ENCODE results near the gene ZNRF4.
"Not testable (repeated sequence)": the region's sequence is repeated elsewhere in the genome, so short reads cannot be mapped to it uniquely, and the experiment has no call there.

Gene ZNRF4

GRCh38 chr19:5460748-5461147, 5.5 kb downstream of the ZNRF4 start:
- in situ Hi-C loops (cut with HindIII; ENCODE audit: low pct_ligation_motif_present, low pct_unique_long_range_greater_than_20kb, low sequenced_read_pairs) = no loop called here
- no peak for DNase-seq

DNA sequence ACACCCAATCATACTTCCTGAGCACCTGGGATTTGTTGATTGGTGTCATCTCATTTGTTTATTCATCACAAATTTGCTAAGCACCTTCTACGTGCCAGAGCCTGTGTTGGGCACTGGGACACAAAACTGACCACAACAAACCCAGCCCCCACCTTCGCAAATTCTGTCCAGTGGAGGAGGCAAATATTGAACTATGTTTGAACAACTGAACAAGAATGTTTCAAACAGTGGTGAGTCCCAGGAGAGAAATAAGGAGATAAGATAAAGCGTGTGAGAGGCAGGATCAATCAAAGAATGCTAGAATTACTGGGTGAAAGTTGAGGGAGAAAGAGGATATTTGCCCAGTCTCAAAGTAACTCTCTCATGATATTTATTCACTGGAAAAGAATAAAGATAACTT, 8.7 kb downstream of the ZNRF4 start:
- in situ Hi-C loops (cut with HindIII; ENCODE audit: low pct_ligation_motif_present, low pct_unique_long_range_greater_than_20kb, low sequenced_read_pairs) = no loop called here
- no peak for DNase-seq

GRCh38 chr19:5466072-5466471, 10.9 kb downstream of the ZNRF4 start:
- DNase-seq = no peak
- in situ Hi-C loops (cut with HindIII; ENCODE audit: low pct_ligation_motif_present, low pct_unique_long_range_greater_than_20kb, low sequenced_read_pairs) = no loop called here

DNA sequence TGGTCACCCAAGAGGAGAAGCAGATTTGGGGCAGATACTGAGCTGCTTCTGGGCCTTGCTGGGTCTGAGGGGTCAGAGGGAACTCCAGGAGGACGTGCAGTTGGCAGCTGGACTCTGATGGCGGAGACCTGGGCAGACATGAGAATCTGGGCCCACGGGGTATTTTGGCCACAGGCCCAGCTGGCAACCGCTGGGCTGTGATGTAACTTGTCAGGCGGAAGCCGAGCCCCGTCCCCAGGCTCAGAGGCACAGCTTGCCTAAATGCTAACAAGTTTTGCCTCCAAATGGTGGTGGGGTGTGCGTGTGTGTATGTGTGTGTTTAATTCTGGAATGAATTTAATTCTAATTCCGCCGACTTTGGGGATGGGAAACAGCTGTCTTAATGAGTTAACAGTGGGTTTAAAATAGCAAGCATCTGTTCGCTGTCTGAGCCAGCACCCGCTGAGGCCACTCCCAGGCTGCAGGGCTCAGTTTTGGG, 11.6 kb downstream of the ZNRF4 start:
- in situ Hi-C loops (cut with HindIII; ENCODE audit: low pct_ligation_motif_present, low pct_unique_long_range_greater_than_20kb, low sequenced_read_pairs) = no loop called here
- DNase-seq = no peak

DNA sequence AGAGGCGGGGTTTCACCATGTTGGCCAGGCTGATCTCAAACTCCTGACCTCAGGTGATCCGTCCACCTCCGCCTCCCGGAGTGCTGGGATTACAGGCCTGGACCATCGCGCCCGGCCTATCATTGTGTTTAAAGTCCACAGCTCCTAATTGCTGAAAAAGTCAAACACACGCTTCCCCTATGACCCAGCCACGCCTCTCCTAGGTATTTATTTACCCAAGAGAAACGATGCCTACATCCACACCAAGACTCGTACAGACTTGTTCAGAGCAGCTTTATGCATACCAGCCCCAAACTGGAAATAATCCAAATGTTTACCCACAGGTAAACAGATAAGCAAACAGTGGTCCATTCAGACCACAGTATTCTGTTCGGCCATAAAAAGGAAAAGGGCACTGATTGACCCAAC, 15.1 kb downstream of the ZNRF4 start:
- DNase-seq = no peak
- in situ Hi-C loops (cut with HindIII; ENCODE audit: low pct_ligation_motif_present, low pct_unique_long_range_greater_than_20kb, low sequenced_read_pairs) = no loop called here

DNA sequence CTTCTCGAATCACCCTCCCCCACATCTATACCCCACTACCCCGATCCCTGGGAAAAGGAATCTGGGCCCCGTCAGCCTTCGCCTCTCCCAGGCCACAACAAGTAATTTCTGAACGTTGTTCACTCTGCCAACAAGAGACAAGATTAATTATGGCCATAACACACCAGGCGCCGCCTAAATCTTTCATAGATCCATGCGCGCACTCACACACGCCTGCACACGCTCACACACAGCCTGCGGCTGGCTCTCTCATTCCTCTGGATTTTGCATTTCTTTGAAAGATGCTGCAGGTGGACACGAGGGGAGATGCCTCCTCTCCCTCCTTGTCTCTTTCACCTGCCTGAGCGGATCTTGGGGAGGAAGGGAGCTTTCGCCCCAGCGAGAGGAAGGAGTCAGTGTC, 17.1 kb downstream of the ZNRF4 start:
- no peak for DNase-seq
- in situ Hi-C loops (cut with HindIII; ENCODE audit: low pct_ligation_motif_present, low pct_unique_long_range_greater_than_20kb, low sequenced_read_pairs) = no loop called here

GRCh38 chr19:5473646-5474045, 18.4 kb downstream of the ZNRF4 start:
- DNase-seq = no peak
- in situ Hi-C loops (cut with HindIII; ENCODE audit: low pct_ligation_motif_present, low pct_unique_long_range_greater_than_20kb, low sequenced_read_pairs) = no loop called here

DNA sequence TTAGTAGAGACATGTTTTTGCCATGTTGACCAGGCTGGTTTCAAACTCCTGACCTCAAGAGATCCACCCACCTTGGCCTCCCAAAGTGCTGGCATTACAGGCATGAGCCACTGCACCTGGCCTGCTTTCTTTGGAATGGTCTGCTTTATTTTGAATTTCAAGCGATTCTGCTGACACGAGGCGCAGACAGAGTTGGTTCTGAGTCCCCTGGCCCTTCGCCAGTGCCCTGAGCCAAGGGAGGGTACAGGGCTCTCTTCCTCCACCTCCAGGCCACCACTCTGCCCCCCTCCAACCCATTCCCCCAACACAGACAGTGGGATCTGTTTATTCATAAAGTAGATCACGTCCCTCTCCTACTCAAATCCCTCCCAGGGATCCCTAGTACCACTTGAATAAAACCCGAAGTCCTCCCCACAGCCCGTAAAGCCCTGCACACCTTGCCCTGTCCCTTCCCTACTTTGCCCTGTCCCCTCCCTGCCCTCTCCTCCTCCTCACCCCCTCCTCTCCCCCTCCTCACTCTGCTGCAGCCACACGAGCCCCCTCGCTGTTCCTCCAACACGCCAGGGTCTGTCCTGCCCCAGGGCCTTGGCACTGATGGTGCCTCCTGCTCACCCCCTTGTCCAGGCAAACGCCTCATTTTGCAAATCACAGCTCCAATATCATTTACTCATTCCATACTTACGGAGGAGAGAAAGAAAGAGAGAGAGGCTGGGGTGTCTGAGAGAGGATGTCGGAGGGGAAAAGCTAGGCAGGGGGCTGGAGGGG, 22.4 kb downstream of the ZNRF4 start:
- no peak for DNase-seq
- in situ Hi-C loops (cut with HindIII; ENCODE audit: low pct_ligation_motif_present, low pct_unique_long_range_greater_than_20kb, low sequenced_read_pairs) = no loop called here

DNA sequence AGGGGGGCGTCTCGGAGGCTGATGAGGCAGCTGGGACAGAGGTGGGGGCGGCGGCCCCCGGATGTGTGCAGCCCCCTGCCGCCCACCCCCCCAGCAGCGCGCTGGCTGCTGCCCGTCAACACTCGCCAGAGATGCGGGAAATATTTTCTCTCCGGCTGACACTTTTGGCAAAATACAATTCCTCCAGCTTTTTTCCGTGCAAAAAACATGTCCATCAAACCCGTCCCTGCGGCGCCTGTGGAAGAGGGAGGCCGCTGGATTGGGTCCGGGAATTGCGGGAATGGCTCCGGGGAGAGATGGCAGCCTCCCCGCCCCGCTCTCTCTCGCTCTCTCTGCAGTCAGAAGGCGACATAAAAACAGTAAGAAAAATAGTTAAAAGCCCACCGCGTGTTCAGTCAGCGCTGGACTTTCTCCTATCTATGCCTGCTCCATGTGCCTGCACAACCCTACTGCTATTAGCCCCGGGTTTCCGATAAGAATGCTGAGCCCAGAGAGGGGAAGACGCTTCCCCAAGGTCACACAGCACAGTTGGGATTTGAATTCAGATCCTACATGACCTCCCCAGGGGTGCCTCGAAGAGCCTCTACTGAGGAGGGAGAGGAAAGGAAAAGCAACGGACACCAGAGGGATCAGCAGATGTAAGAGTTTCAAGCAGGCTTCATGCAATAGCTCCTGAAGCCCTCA, 23.2 kb downstream of the ZNRF4 start:
- in situ Hi-C loops (cut with HindIII; ENCODE audit: low pct_ligation_motif_present, low pct_unique_long_range_greater_than_20kb, low sequenced_read_pairs) = no loop called here
- DNase-seq = no peak

DNA sequence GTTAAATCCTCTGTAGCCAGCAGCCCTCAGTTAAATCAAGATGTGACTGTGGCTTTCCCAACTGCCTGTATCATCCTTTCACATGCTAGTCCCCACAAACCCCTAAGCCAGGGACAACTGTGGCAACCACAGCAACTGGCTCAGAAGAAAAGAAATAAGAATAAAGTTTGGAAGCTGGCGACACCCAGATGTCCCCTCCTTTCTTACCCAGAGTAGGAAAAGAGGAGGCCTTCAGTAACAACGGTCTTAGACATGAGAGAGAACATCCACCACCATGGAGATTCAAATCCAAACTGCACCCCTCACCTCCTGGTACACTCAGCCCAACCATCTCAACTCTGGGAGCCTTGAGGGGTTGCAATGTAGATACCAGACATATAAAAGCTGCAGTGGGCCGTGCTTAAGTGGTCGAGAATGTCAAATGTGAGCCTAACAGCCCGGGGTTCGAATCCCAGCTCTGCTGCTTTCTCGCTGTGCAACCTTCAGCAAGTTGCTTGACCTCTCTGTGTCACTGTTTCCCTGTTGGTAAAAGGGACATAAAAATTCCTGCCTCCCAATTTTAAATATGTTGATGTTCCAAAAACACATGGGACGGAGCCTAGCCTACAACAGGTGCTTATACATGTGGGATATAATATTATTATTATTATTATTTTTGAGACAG, 23.8 kb downstream of the ZNRF4 start:
- in situ Hi-C loops (cut with HindIII; ENCODE audit: low pct_ligation_motif_present, low pct_unique_long_range_greater_than_20kb, low sequenced_read_pairs) = no loop called here
- no peak for DNase-seq

GRCh38 chr19:5479958-5480357, 24.7 kb downstream of the ZNRF4 start:
- DNase-seq = no peak
- in situ Hi-C loops (cut with HindIII; ENCODE audit: low pct_ligation_motif_present, low pct_unique_long_range_greater_than_20kb, low sequenced_read_pairs) = no loop called here

DNA sequence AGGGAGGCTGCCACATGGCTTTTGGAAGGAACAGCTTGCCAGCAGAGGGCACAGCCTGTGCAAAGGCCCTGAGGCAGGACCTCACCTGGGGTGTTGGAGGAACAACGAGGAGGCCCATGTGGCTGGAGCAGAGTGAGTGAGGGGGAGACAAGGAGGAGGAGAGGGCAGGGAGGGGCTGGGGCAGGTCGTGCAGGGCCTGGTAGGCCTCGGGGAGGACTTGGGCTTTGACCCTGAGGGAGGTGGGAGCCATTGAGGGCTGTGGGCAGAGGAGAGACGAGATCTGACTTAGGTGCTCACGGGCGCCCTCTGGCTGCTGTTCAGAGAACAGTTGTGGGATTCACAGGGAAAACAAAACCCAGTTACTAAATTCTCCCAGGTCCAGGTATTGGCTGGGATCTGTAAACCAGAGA, 25.2 kb downstream of the ZNRF4 start:
- in situ Hi-C loops (cut with HindIII; ENCODE audit: low pct_ligation_motif_present, low pct_unique_long_range_greater_than_20kb, low sequenced_read_pairs) = no loop called here
- peak; percentile 26 for DNase-seq

DNA sequence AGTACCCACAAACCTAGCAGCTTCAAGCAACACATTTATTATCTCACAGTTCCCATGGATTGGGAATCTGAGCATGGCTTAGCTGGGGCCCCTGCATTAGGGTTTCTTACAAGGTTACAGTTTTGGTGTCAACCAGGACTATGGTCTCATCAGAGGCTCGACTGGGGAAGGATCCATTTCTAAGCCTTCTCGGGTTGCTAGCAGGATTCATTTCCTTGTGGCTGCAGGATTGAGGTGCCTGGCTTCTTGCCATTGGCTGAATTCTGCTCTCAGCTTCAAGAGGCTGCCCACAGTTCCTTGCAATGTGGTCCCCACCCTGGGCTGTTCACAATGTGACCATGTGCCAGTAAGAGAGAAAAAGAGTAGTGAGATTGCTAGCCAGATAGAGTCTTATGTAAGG, 26.7 kb downstream of the ZNRF4 start:
- no peak for DNase-seq
- in situ Hi-C loops (cut with HindIII; ENCODE audit: low pct_ligation_motif_present, low pct_unique_long_range_greater_than_20kb, low sequenced_read_pairs) = no loop called here

DNA sequence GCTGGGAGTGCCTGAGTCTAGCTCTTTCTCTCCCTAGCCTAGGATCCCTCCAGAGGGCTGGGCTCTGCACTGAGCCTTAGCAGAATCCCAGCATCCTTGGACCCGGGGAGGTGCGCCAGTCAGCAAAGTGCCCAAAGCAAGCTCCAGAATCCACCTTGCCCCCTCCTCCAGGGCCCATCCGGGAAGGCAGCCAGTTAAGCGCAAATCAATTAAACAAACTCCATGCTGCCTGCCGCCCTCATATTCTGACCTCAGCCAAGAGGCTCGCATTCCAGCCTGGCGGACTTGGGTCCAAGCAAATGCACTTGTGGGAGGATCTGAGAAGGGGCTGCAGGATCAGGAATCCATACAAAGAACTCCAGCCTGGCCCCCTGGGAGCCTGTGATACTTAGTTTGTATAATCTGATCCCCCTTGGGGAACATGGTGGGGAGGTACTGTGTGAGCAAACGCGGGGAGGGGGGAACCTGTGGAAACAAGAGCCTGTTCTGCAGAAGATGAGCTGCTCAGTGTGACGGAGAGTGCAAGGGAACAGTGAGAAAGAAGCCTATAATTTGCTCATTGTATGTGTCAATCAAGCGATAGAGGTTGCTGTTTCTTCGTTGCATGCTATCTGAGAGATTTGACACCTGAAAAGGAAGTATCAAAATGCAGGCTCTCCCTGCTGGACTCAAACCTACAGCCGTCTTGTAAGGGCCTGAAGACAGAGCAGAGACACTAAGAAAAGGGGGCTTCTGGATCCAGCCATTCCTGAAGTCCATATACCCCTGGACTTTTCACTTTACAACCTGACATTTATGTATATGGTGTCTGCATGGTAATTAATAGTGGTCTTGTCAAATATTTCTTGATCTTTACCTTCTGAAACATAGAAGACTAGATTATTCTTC, 29.4 kb downstream of the ZNRF4 start:
- DNase-seq = no peak

DNA sequence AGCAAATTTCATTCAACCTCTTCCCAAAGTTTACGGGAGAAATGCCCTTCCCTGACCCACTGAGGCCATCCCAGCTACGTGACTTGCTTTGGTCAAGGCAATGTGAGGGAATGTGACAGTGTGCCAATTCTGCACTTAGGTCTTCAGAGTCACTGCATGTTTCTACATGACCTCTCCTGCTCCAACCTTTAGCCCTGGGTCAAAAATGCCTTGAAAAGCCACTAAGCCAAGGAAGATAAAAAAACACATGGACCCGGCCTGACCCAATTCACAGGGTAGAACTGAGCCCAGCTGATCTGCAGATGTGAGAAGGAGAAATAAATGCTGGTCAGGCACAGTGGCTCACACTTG, 30.0 kb downstream of the ZNRF4 start:
- in situ Hi-C loops (cut with HindIII; ENCODE audit: low pct_ligation_motif_present, low pct_unique_long_range_greater_than_20kb, low sequenced_read_pairs) = no loop called here
- DNase-seq = no peak

More for the DNA sequence above, 29.4 kb downstream of the ZNRF4 start:
- in situ Hi-C loops (cut with HindIII; ENCODE audit: low pct_ligation_motif_present, low pct_unique_long_range_greater_than_20kb, low sequenced_read_pairs) = no loop called here

- DNase-seq; in situ Hi-C loops (cut with HindIII; ENCODE audit: low pct_ligation_motif_present, low pct_unique_long_range_greater_than_20kb, low sequenced_read_pairs): not testable (repeated sequence)
Observed at GRCh38 chr19:5485658-5486057, 30.4 kb downstream of the ZNRF4 start.

- DNase-seq = no peak
- in situ Hi-C loops (cut with HindIII; ENCODE audit: low pct_ligation_motif_present, low pct_unique_long_range_greater_than_20kb, low sequenced_read_pairs) = no loop called here
Observed at GRCh38 chr19:5487222-5487621, 32.0 kb downstream of the ZNRF4 start.

- no peak for DNase-seq
- in situ Hi-C loops (cut with HindIII; ENCODE audit: low pct_ligation_motif_present, low pct_unique_long_range_greater_than_20kb, low sequenced_read_pairs) = no loop called here
Observed at GRCh38 chr19:5489551-5489950, 34.3 kb downstream of the ZNRF4 start.

DNA sequence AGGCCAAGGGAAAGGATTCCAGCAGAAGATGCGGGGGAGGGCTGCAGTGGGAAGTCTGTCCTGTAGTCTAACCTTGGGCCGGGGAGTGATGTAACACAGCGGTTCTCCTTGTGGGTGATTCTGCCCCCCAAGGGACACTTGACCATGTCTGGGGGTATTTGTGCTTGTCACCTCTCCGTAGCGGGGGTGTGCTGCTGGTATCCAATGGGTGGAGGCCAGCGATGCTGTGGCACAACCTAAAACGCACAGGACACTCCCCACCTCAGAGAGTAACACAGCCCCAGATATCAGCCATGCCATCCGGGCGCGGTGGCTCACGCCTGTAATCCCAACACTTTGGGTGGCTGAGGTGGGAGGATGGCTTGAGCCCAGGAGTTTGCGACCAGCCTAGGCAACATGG, 36.3 kb downstream of the ZNRF4 start:
- in situ Hi-C loops (cut with HindIII; ENCODE audit: low pct_ligation_motif_present, low pct_unique_long_range_greater_than_20kb, low sequenced_read_pairs) = no loop called here

More for the DNA sequence above, 36.3 kb downstream of the ZNRF4 start:
- no peak for DNase-seq

All from ACHN (cell line).